ENCODE results near the gene GPR87.

The GPR87 gene, protein sequence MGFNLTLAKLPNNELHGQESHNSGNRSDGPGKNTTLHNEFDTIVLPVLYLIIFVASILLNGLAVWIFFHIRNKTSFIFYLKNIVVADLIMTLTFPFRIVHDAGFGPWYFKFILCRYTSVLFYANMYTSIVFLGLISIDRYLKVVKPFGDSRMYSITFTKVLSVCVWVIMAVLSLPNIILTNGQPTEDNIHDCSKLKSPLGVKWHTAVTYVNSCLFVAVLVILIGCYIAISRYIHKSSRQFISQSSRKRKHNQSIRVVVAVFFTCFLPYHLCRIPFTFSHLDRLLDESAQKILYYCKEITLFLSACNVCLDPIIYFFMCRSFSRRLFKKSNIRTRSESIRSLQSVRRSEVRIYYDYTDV

DNA sequence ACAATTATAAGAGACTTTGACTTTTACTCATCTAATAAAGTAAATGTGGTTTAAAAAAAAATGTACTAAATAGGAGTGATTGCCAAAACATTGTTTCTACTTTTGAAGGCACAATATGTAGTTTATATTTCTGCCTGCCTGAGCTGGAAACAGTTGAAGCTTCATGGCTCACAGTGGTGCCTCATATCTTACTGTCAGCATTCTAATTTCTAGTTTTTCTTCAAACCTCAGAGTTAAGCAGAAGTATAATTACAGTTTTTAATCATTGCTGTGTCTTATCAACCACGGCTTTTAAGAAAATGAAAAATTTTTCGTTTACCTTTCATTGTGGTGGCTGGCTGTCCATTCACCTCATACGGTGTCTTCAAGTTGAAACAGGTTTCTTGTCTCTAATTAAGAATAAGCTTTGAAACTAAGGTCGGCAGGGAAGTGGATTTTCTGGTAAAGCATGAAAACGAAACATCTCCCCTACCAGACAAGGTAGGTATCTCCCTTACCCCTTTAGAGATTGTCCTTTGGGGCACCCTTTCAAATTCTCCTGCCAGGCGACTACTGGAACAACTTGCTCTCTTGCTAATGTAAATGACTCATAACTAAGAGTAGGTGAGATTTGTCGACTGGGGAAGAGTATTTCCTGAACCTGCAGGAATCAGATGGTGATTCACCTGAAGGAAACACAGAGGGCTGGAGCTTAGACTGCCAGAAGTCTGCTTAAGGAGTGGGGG, at the start of gene GPR87:
Gene GPR87 (minus strand): TSS at position 554 of the 725 bp plus-strand sequence. CDS start 16,720 bp downstream, outside the sequence.
- CTCF ChIA-PET, result interaction anchor here (0.8 to 1.2 kb wide), 4 partner anchors 9 to 109 kb away, joined by 3 to 6 read pairs (median 4); no protein-coding TSS in a partner anchor
- no peak within 1 kb of the TSS for H3K27ac Mint-ChIP-seq
- no peaks in the 10 kb centered on the region for H3K36me3 Mint-ChIP-seq
- H3K27me3 Mint-ChIP-seq, result no peaks in the 10 kb centered on the region
- peaks cover 6% of the 10 kb centered on the region for H3K4me1 Mint-ChIP-seq
- no peak for DNase-seq
- H3K9me3 Mint-ChIP-seq, result no peaks in the 10 kb centered on the region
- no peak within 1 kb of the TSS for H3K4me3 Mint-ChIP-seq

DNA sequence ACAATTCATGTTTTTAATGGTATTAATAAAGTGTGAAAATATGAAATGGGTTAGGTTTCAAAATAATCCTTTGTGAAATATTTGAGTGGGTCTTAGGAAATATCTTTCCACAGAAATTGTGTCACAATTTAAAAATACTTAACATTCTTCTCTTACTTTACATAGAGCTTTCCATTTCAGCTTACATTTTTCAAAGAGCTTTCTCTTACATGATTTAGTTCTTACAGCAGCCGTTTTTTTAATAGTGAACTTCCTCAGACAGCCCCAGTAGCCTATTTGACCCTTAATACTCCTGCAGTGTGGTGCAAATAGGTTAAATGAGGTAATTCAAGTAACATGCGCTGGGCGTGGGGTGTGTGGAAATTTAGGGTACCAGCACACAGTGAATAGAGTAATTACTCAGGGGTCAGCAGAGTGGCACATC, 46.1 kb upstream of the GPR87 start:
- no peaks in the 10 kb centered on the region for H3K36me3 Mint-ChIP-seq
- H3K4me3 Mint-ChIP-seq, result no peak overlapping the region
- H3K9me3 Mint-ChIP-seq, result no peaks in the 10 kb centered on the region
- CTCF ChIA-PET, result interaction anchor here (1.1 kb wide), 1 partner anchor 135 kb away, joined by 3 read pairs; no protein-coding TSS in a partner anchor
- H3K27ac Mint-ChIP-seq, result no peak overlapping the region
- no peaks in the 10 kb centered on the region for H3K4me1 Mint-ChIP-seq
- peaks cover 3% of the 10 kb centered on the region for H3K27me3 Mint-ChIP-seq
- DNase-seq, result no peak

DNA sequence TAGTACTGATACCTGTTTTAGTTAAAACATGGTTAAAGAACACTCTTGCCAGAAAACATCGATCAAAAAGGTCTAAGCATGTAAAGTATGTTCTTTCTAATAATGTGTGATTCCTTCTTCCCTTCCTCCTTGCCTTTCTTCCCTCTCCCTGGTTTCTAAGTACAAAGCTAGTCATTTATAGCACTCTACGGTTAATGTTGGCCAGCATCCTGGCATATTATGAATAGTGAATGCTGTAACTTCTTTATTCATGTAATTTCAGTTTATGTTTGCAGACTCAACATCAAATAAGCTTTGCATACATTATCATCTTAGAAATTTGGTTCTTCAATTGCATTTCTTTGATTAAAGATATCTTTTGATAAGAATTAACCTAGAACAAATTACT, 40.8 kb upstream of the GPR87 start:
- Mint-ChIP-seq H3K27me3 (peaks cover 3% of the 10 kb centered on the region), H3K36me3 (no peaks in the 10 kb centered on the region), H3K4me1 (no peaks in the 10 kb centered on the region), H3K9me3 (no peaks in the 10 kb centered on the region), H3K27ac (no peak overlapping the region), H3K4me3 (no peak overlapping the region)
- DNase-seq, result no peak
- CTCF ChIA-PET, result no interaction called here

DNA sequence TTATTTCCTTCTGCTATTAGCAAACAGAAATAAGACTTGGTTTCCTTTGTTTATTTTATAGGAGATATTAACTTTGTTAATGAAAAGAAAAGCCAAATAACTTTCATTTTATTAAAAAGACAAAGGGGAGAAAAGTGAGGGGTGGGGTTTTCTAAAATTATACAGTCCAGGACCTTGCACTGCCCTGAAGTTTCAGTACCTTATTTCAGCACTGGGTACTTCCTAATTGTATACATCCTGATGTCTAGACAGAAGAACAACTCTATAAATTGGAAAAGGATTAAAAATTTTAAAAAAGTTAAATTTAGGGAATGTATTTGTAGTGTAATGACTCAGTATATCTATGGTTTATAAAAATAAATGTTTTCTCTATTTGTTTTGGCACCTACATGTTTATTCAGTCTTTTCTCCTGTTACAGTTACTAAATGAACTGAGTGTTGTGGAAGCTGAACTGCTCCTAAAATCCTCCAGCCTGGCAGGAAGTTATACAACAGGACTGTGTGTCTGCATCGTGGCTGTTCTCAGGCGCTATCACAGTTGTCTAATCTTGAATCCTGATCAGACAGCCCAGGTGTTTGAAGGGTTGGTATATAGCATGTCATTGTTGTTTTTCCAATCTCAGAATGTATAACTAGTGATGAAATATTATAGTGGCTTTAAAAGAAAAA, 40.3 kb upstream of the GPR87 start:
- CTCF ChIA-PET, result no interaction called here
- H3K36me3 Mint-ChIP-seq, result no peaks in the 10 kb centered on the region
- no peaks in the 10 kb centered on the region for H3K9me3 Mint-ChIP-seq
- peaks cover 3% of the 10 kb centered on the region for H3K27me3 Mint-ChIP-seq
- DNase-seq, result no peak
- H3K27ac Mint-ChIP-seq, result no peak overlapping the region
- no peak overlapping the region for H3K4me3 Mint-ChIP-seq
- H3K4me1 Mint-ChIP-seq, result no peaks in the 10 kb centered on the region

DNA sequence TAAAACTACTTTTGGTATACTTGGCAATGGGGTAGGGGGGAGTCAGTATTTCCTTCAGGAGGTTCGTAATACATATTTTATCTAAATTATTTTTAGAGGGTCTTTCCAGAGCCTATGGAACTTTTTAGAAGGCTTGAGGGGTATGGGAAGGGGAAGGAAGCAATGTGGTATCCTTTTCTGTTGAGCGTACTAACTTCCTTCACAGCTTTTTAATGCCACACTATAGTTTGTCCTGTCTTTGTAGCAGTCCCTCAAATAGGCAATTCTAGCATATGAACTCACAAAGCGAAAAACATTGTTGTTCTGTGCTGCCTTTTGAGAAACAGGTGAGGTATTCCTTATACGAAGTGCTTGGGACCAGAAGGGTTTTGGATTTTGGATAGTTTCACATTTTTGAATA, 35.0 kb upstream of the GPR87 start:
- Mint-ChIP-seq H3K4me1 (peaks cover 2% of the 10 kb centered on the region), H3K27ac (no peak overlapping the region), H3K9me3 (no peaks in the 10 kb centered on the region), H3K27me3 (peaks cover 13% of the 10 kb centered on the region), H3K36me3 (no peaks in the 10 kb centered on the region), H3K4me3 (no peak overlapping the region)
- CTCF ChIA-PET, result interaction anchor here (1.0 kb wide), 1 partner anchor 11 kb away, joined by 3 read pairs; no protein-coding TSS in a partner anchor
- no peak for DNase-seq

DNA sequence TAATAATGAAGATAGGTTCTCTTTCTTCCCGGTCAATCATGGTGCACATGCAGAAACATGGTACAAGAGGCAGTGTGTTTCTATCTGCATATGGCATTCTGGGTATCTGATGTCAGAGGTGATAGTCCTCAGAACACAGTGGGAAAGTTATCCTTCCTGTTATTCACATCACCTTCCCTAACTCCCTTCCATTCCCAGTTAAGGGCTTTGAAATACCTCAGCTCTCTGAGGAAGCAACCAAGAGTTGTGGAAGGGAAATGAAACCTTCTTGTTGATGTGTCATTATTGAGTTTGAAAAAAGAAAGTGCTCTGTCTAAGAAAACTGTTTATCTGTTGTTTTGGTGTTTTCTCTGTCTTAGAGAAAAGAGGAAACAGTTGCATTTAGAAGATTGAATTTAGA, 34.6 kb upstream of the GPR87 start:
- Mint-ChIP-seq H3K27ac (no peak overlapping the region), H3K27me3 (peaks cover 13% of the 10 kb centered on the region), H3K36me3 (no peaks in the 10 kb centered on the region)

DNA sequence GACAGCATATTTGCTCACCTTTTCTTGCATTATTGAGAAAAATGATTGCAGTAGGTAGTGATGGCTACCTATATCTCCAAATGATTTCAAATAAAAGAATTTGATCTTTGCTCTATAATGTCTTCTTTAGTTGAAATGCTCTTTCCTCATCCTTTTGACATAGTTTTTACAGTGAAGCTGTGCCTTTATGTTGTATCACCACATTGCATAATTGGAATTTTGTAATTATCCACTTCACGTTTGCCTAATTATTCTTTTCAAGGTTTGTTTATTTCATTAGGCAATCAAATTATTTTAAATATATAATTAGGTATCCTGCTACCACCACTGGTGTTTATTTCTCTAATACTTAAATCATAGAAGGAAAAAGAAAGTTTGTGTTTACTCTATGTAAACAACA, 34.0 kb upstream of the GPR87 start:
- CTCF ChIA-PET, result interaction anchor here (1.0 kb wide), 1 partner anchor 10 kb away, joined by 3 read pairs; no protein-coding TSS in a partner anchor
- Mint-ChIP-seq H3K4me3 (no peak overlapping the region), H3K36me3 (no peaks in the 10 kb centered on the region), H3K27ac (no peak overlapping the region), H3K27me3 (peaks cover 13% of the 10 kb centered on the region), H3K9me3 (no peaks in the 10 kb centered on the region), H3K4me1 (peaks cover 2% of the 10 kb centered on the region)
- DNase-seq, result no peak

More for the DNA sequence above, 34.6 kb upstream of the GPR87 start:
- Mint-ChIP-seq H3K4me3 (no peak overlapping the region), H3K9me3 (no peaks in the 10 kb centered on the region), H3K4me1 (peaks cover 2% of the 10 kb centered on the region)
- CTCF ChIA-PET, result interaction anchor here (1.0 kb wide), 1 partner anchor 10 kb away, joined by 3 read pairs; no protein-coding TSS in a partner anchor
- DNase-seq, result no peak

DNA sequence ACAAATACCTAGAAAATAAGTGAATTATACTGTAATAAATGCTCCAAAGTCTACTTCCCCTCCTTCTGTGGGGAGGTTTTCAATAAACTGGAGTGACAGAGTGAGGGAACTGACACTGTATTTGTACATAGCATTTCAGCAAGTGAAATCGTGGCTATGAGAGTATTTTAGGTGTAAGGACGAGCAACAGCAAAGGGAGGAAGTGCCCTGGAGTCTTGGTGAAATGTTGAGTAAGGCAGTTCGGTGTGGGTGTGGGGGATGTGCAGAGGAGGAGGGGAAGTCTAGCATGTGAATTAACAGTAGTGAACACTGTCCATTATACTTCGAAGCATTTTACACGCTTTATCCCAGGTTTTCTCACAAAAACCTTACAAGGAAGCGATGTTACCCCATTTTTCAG, 30.8 kb upstream of the GPR87 start:
- H3K4me1 Mint-ChIP-seq, result peaks cover 2% of the 10 kb centered on the region
- no peaks in the 10 kb centered on the region for H3K9me3 Mint-ChIP-seq
- no peak overlapping the region for H3K27ac Mint-ChIP-seq
- CTCF ChIA-PET, result interaction anchor here (1.0 kb wide), 1 partner anchor 32 kb away, joined by 4 read pairs; no protein-coding TSS in a partner anchor
- no peak overlapping the region for H3K4me3 Mint-ChIP-seq
- no peaks in the 10 kb centered on the region for H3K36me3 Mint-ChIP-seq
- DNase-seq, result no peak
- peaks cover 17% of the 10 kb centered on the region for H3K27me3 Mint-ChIP-seq

DNA sequence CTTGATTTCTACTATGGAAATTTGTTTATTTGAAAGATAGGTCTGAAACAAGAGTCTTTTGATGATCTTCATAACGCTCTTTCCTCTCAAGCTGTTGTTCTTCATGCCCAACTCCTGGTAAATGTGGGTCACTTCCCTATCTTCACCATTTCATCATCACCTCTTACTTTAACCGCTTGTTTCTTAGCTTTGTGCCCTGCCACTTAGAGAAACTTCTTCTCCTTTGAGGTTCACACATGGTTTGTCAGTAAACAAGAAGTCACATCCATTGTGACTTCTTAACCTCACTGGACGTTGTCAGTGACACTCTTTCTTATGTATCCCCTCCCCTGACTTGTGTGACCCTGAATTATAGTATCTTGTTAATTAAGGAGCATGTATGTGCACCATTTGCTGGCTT, 29.7 kb upstream of the GPR87 start:
- no peaks in the 10 kb centered on the region for H3K9me3 Mint-ChIP-seq
- DNase-seq, result no peak
- no peaks in the 10 kb centered on the region for H3K36me3 Mint-ChIP-seq
- no peak overlapping the region for H3K4me3 Mint-ChIP-seq
- H3K27ac Mint-ChIP-seq, result no peak overlapping the region
- CTCF ChIA-PET, result no interaction called here
- peaks cover 12% of the 10 kb centered on the region for H3K27me3 Mint-ChIP-seq
- H3K4me1 Mint-ChIP-seq, result no peaks in the 10 kb centered on the region

DNA sequence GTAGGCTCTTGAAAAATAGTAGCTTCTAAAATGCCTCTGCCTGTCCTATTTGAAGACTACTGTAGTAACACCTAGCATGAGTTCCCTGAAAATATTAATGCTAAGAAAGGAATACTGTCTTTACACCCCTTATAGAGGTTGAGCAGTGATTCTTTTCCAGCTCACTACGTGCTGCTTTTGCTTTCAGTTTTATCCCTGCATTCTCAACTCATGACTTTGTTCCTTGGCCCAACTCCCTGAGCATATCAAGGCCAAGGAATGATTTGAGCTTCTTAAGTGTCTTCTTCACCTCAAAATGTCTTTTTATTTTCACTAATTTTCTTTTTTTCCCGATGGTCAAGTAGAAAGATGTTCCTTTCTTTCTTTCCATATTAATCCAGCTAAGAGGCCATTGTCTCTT, 29.2 kb upstream of the GPR87 start:
- DNase-seq, result no peak
- no peaks in the 10 kb centered on the region for H3K4me1 Mint-ChIP-seq
- H3K4me3 Mint-ChIP-seq, result no peak overlapping the region
- H3K36me3 Mint-ChIP-seq, result no peaks in the 10 kb centered on the region
- H3K27ac Mint-ChIP-seq, result no peak overlapping the region
- peaks cover 8% of the 10 kb centered on the region for H3K27me3 Mint-ChIP-seq
- H3K9me3 Mint-ChIP-seq, result no peaks in the 10 kb centered on the region
- CTCF ChIA-PET, result no interaction called here

DNA sequence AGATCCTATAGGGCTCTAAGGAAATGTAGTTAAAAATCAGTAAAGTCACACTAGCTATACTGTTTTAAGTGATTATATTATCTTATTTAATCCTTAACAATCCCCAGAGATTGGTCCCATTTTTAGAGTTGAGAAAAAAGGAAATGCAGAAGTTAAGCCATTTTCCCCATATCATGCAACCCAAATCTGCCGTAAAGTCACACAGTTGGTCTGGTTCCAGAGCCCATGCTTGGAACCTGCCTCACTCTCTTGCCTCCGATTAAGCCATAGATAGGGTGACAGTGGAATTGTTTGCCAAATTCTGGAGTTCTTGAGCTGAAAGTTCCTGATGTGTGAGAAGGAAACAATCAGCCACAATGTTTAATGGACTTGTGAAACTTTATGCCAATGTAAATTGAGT, 15.1 kb upstream of the GPR87 start:
- no peak for DNase-seq
- Mint-ChIP-seq H3K4me1 (peaks cover 7% of the 10 kb centered on the region), H3K27me3 (peaks cover 5% of the 10 kb centered on the region), H3K9me3 (no peaks in the 10 kb centered on the region), H3K36me3 (no peaks in the 10 kb centered on the region), H3K27ac (no peak overlapping the region), H3K4me3 (no peak overlapping the region)
- CTCF ChIA-PET, result interaction anchor here (1.0 to 1.4 kb wide), 2 partner anchors 137 to 164 kb away, joined by 3 read pairs; no protein-coding TSS in a partner anchor

DNA sequence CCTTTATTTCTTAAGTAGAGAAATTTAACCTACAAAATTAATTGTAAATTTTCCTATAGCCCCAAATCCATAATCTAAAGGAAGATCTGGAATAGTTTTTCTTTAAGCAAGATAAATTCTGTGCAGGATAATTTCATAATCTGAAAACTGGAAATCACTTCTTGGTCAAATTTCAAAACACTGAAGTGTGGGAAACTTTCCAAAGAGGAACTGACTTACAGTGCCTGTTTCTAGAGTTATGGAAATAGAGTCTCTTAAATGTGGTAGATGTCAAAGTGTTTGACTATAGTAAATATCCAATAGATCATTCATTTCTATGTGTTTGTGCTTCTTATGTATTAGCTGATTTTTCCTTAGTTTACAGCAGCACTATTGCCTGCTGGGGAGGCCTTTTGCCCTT, 14.3 kb upstream of the GPR87 start:
- Mint-ChIP-seq H3K27me3 (peaks cover 5% of the 10 kb centered on the region), H3K9me3 (no peaks in the 10 kb centered on the region), H3K27ac (no peak overlapping the region), H3K4me1 (peaks cover 7% of the 10 kb centered on the region), H3K4me3 (no peak overlapping the region), H3K36me3 (no peaks in the 10 kb centered on the region)
- CTCF ChIA-PET, result interaction anchor here (1.0 kb wide), 1 partner anchor 138 kb away, joined by 3 read pairs; no protein-coding TSS in a partner anchor
- no peak for DNase-seq

DNA sequence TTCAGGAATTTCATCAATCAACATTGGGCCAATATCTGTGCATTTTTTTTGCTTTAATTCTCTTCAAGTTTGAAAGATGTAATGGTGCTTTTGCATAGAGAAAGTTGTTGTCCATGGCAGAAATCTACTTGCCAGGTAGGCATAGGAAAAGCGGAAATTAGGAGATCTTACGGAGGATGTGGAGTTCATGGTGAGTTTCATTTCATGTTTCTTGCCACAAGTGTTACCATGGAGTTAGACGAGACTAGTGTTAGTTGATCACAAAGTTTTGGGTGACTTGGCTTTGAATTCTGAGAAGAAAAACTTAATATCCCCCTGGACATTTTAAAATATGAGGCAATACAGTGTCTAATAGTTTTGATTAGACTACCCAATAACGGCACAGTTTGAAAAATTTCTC, 13.8 kb upstream of the GPR87 start:
- no peak for DNase-seq
- H3K27me3 Mint-ChIP-seq, result peaks cover 5% of the 10 kb centered on the region
- H3K36me3 Mint-ChIP-seq, result no peaks in the 10 kb centered on the region
- H3K4me1 Mint-ChIP-seq, result peaks cover 7% of the 10 kb centered on the region
- CTCF ChIA-PET, result no interaction called here
- H3K9me3 Mint-ChIP-seq, result no peaks in the 10 kb centered on the region
- no peak overlapping the region for H3K4me3 Mint-ChIP-seq
- H3K27ac Mint-ChIP-seq, result no peak overlapping the region

DNA sequence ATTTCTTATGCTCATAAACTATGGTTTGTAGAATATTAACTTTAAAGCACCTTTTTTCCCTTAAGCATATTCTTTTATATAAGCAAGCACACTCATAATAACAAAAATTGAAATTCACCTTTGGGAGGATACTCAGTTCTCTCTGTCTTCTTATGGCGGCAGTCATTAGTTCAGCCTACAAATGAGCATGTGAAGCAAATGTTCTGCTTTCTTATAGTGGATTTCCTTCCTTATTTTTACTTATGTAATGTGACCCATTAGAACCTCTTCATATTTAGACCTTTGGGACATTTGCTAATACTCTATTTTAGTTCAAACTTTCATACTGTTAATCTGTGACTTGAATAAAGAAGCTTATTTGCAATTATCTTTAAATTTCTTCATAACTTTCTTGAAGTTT, 12.7 kb upstream of the GPR87 start, which contains the start of gene P2RY13:
Gene P2RY13 (minus strand): TSS at position 187 of the 400 bp plus-strand sequence. CDS start 21 bp downstream, at position 166.
- Mint-ChIP-seq H3K36me3 (no peaks in the 10 kb centered on the region), H3K27me3 (peaks cover 5% of the 10 kb centered on the region), H3K27ac (no peak within 1 kb of the TSS), H3K4me3 (no peak within 1 kb of the TSS), H3K4me1 (peaks cover 7% of the 10 kb centered on the region), H3K9me3 (no peaks in the 10 kb centered on the region)
- DNase-seq, result no peak
- CTCF ChIA-PET, result interaction anchor here (2.4 to 2.9 kb wide), 2 partner anchors 101 to 161 kb away, joined by 12 to 19 read pairs; no protein-coding TSS in a partner anchor
